Measurements from ENCODE around the gene KLF18.

The KLF18 gene

DNA sequence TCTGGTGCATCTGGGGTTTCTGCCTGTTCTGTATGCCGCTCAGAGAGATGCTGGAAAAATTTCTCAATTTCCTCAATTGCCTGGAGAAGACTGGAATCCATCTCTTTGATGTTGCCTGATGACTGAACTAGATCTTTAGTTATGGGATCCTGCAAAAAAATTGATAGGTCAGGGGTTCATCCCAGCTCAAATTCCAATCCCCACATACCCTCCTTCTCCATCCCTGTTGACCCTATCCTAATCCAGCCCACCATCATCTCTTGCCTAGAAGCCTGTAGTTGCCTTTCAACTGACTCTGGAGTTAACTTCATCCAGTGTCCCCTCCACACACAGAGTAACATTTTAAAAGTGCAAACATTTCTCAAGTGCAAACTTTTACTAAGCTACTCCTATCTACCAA, at the start of gene KLF18:
TSS of gene KLF18 (minus strand) at position 101 of the 400 bp plus-strand sequence. CDS start at position 101, 0 bp downstream.
- peaks cover 14% of the 10 kb centered on the region for H3K9me3 Mint-ChIP-seq
- no peaks in the 10 kb centered on the region for H3K4me1 Mint-ChIP-seq (ENCODE audit: low read depth)
- H3K36me3 Mint-ChIP-seq (ENCODE audit: low read depth): peaks cover 2% of the 10 kb centered on the region
- no peak within 1 kb of the TSS for H3K4me3 Mint-ChIP-seq
- peaks cover 16% of the 10 kb centered on the region for H3K27me3 Mint-ChIP-seq
- no peak within 1 kb of the TSS for H3K27ac Mint-ChIP-seq
- DNase-seq: no peak

DNA sequence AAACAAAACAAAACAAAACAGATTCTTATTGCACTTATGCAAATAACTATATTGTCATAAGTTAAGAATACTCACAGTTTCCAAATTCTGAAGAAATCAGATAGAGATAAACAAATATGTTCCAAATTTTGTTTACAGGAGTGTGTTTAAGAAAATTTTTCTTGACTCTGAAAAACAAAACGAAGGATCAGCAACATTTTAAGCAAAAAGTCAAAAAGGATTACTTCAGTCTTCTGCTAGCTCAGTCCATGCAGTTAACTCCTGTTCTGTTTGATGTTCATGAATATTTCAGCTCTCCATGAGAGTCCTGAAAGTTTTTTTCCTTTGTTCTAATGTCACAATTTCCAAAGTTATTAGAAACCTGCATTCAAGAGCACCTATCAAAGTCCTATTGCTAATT, 33.2 kb upstream of the KLF18 start:
- H3K9me3 Mint-ChIP-seq: no peaks in the 10 kb centered on the region
- H3K27ac Mint-ChIP-seq: no peak overlapping the region
- no peak overlapping the region for H3K4me3 Mint-ChIP-seq
- no peak for DNase-seq
- H3K27me3 Mint-ChIP-seq: peaks cover 14% of the 10 kb centered on the region
- H3K4me1 Mint-ChIP-seq (ENCODE audit: low read depth): no peaks in the 10 kb centered on the region
- H3K36me3 Mint-ChIP-seq (ENCODE audit: low read depth): no peaks in the 10 kb centered on the region

DNA sequence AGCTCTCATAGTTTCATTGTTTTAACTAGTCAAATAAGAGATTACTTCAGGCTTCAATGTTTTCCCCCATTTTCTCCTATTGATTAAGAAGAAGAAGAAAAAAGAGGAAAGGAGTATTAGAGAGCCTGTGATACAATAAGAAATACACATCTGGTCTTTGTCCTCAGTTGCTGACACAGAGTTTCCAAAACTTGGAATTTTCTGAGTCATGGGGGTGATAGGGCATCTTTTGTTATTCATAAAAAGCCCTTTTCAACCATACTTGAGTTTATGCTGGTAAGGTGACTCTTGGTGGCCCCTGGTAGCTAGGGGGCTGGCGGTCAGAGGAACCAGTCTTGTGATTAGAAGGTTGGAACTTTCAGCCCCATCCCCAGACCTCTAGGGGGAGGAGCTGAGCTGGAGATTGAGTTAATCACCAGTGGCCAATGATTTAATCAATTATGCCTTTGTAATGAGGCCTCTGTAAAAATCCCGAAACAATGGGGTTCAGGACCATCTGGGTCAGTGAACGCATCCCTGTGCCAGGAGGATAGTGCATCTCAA, 28.9 kb upstream of the KLF18 start:
- peaks cover 8% of the 10 kb centered on the region for H3K9me3 Mint-ChIP-seq
- H3K36me3 Mint-ChIP-seq (ENCODE audit: low read depth): no peaks in the 10 kb centered on the region
- H3K27me3 Mint-ChIP-seq: peaks cover 23% of the 10 kb centered on the region
- no peak for DNase-seq
- no peak overlapping the region for H3K27ac Mint-ChIP-seq
- H3K4me3 Mint-ChIP-seq: no peak overlapping the region
- H3K4me1 Mint-ChIP-seq (ENCODE audit: low read depth): no peaks in the 10 kb centered on the region

DNA sequence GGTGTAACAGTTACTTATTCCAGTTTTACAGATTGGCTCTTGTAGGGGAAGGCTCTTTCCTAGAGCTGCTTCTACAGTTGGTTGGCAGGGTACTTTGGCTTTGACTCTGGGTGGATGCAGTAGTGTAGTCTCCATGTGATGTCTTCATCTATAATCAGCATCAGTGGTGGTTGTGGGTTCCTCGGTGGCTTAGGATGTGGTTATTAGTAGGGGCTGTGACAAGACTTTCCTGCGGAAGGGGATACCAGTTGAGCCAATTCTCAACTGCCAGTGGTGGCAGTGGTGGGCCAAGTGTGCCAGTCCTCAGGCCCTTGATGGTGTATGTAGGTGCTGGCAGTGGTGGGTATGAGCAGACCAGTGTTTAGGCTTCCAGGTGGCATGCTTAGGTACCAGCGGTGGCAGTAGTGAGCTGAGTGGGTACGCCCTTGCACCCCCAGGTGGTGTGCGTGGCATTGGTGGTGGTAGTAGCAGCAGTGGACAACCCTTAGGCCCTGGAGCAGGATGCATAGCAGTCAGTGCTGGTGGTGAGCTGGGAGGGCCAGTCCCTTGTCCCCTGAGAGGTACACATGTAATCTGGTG, 27.2 kb upstream of the KLF18 start:
- H3K9me3 Mint-ChIP-seq: peaks cover 8% of the 10 kb centered on the region
- no peak for DNase-seq
- peaks cover 20% of the 10 kb centered on the region for H3K27me3 Mint-ChIP-seq
- H3K4me3 Mint-ChIP-seq: no peak overlapping the region
- H3K4me1 Mint-ChIP-seq (ENCODE audit: low read depth): no peaks in the 10 kb centered on the region
- H3K27ac Mint-ChIP-seq: no peak overlapping the region
- no peaks in the 10 kb centered on the region for H3K36me3 Mint-ChIP-seq (ENCODE audit: low read depth)

DNA sequence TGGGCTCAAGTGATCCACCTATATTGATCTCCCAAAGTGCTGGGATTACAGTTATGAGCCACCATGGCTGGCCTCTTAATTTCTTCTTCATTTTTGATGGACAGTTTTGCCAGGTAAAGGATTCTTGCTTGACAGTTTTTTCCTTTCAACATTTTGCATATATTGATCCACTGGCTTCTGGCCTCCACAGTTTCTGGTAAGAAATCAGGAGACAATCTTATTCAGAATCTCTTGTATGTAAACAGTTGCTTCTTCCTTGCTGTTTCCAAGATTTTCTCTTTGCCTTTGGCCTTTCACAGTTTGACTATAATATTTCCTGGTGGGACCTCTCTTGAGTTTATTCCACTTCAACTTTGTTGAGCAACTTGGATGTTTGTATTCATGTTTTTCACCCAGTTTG, 20.1 kb upstream of the KLF18 start:
- Mint-ChIP-seq H3K36me3 (ENCODE audit: low read depth) (no peaks in the 10 kb centered on the region), H3K4me3 (no peak overlapping the region), H3K27me3 (peaks cover 4% of the 10 kb centered on the region), H3K9me3 (peaks cover 8% of the 10 kb centered on the region), H3K4me1 (ENCODE audit: low read depth) (no peaks in the 10 kb centered on the region), H3K27ac (no peak overlapping the region)
- DNase-seq: no peak

DNA sequence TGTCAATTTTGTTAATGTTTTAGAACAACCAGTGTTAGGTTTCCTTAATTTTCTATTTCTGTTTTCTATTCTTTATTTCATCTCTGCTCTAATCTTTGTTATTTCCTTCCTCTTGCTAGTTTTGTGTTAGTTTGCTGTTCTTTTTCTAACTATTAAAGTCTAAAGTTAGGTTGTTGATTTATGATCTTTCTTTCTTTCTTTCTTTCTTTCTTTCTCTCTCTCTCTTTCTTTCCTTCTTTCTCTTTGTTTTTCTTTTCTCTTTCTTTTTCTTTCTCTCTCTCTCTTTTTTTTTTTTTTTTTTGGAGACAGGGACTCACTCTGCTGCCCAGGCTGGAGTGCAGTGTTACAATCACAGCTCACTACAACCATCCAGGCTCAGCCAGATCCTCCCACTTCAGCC, 17.4 kb upstream of the KLF18 start:
- H3K27ac Mint-ChIP-seq: no peak overlapping the region
- H3K27me3 Mint-ChIP-seq: no peaks in the 10 kb centered on the region
- peaks cover 8% of the 10 kb centered on the region for H3K9me3 Mint-ChIP-seq
- H3K4me1 Mint-ChIP-seq (ENCODE audit: low read depth): no peaks in the 10 kb centered on the region
- H3K36me3 Mint-ChIP-seq (ENCODE audit: low read depth): no peaks in the 10 kb centered on the region
- DNase-seq: no peak
- no peak overlapping the region for H3K4me3 Mint-ChIP-seq

DNA sequence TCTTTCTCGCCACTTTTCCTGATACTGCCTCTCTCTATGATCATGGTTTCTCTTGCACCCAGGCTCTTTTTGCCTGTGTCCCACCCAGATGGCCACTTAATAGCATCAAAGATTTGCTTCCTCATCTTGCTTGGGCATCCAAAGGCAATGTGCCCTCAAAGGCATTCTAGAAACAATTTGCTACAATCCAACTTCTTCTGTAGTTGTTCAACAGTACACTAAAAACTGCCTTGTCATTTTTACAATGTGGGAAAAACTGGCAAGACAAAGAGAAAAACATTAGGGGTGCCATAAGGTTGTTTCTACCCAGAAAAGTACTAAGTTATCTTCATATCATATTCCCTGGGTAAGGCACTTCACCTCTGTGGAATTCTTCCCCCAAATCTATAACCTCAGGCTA, 16.5 kb upstream of the KLF18 start:
- Mint-ChIP-seq H3K9me3 (peaks cover 8% of the 10 kb centered on the region), H3K27ac (no peak overlapping the region), H3K36me3 (ENCODE audit: low read depth) (no peaks in the 10 kb centered on the region), H3K4me3 (no peak overlapping the region), H3K27me3 (peaks cover 6% of the 10 kb centered on the region), H3K4me1 (ENCODE audit: low read depth) (no peaks in the 10 kb centered on the region)
- no peak for DNase-seq

DNA sequence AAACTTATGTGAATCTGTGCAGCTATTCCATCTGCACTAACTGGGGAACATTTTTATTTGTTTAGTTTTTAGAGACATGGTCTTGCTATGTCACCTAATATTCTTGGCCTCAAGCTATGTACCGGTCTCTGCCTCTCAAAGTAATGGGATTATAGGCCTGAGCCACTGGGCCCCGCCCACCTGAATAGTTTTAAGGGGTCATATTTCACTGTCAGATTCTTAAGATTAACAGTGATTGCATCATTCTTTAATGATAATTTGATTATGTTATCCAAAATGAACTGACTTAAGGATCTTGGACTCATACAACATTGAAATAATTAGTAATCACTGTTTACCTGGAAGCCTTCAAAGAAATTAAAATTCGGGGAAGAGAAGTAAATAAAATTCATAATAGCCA, 12.6 kb upstream of the KLF18 start:
- Mint-ChIP-seq H3K27me3 (peaks cover 29% of the 10 kb centered on the region), H3K36me3 (ENCODE audit: low read depth) (no peaks in the 10 kb centered on the region), H3K9me3 (no peaks in the 10 kb centered on the region), H3K4me1 (ENCODE audit: low read depth) (peaks cover 19% of the 10 kb centered on the region), H3K27ac (no peak overlapping the region), H3K4me3 (no peak overlapping the region)
- DNase-seq: no peak

DNA sequence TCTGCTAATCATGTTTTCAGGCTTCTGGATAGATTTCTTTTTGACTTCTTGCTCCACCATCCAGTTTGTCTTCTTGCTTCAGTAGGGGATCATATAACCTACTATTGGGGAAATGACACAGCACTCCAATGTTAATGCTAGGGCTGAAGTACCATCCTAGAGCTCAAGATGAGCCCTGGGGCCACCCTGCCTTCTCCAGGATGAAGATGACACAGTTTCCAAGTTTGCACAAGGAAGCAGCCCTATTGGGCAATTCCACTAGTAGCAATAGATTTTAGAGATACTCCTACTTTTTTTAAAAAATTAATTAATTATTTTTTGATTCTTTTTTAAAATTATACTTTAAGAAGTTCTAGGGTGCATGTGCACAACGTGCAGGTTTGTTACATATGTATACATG, 11.3 kb upstream of the KLF18 start:
- peaks cover 19% of the 10 kb centered on the region for H3K4me1 Mint-ChIP-seq (ENCODE audit: low read depth)
- DNase-seq: no peak

DNA sequence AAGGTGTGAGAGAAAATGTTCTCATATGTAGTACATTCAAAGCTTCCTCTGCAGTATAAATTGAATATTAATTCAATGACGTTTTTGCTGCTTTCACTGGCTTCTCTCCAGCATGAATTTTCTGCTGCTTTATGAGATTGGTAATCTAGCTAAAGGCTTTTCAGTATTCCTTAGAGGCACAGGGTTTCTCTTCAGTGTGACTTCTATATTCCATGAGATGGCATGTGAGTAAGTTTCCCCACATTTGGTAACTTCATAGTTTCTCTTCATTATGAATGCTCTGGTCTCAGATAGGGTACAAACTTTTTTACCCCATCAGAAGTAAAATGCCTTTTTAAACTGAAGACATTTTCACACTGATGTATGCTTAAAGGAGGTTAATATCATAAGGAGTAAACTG, 10.4 kb upstream of the KLF18 start:
- no peak overlapping the region for H3K4me3 Mint-ChIP-seq
- peaks cover under 1% of the 10 kb centered on the region for H3K9me3 Mint-ChIP-seq
- no peaks in the 10 kb centered on the region for H3K36me3 Mint-ChIP-seq (ENCODE audit: low read depth)
- DNase-seq: no peak
- H3K27me3 Mint-ChIP-seq: peaks cover 29% of the 10 kb centered on the region
- no peak overlapping the region for H3K27ac Mint-ChIP-seq
- peaks cover 19% of the 10 kb centered on the region for H3K4me1 Mint-ChIP-seq (ENCODE audit: low read depth)

More for the DNA sequence above, 11.3 kb upstream of the KLF18 start:
- H3K4me3 Mint-ChIP-seq: no peak overlapping the region
- H3K9me3 Mint-ChIP-seq: no peaks in the 10 kb centered on the region
- peaks cover 29% of the 10 kb centered on the region for H3K27me3 Mint-ChIP-seq
- no peaks in the 10 kb centered on the region for H3K36me3 Mint-ChIP-seq (ENCODE audit: low read depth)
- no peak overlapping the region for H3K27ac Mint-ChIP-seq

DNA sequence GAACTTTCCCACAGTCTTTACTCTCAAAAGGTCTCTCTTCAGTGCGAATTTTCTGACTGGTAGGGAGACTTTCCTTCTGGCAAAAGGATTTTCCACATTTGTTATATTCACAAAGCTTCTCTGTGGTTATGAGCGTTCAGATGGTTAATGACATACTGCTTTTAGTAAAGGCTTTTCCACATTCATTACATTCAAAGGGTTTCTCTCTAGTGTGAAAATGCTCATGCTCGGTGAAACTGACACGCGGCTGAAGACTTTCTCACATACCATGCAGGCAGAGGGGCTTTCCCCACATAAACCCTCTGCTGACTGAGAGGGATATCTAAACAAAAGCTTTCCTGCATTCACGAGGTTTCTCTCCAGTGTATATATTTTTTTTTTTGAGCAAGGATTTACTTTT, 9.9 kb upstream of the KLF18 start:
- no peak overlapping the region for H3K4me3 Mint-ChIP-seq
- H3K9me3 Mint-ChIP-seq: peaks cover 5% of the 10 kb centered on the region
- H3K4me1 Mint-ChIP-seq (ENCODE audit: low read depth): peaks cover 19% of the 10 kb centered on the region
- H3K27me3 Mint-ChIP-seq: peaks cover 29% of the 10 kb centered on the region
- H3K36me3 Mint-ChIP-seq (ENCODE audit: low read depth): no peaks in the 10 kb centered on the region
- H3K27ac Mint-ChIP-seq: no peak overlapping the region
- no peak for DNase-seq

DNA sequence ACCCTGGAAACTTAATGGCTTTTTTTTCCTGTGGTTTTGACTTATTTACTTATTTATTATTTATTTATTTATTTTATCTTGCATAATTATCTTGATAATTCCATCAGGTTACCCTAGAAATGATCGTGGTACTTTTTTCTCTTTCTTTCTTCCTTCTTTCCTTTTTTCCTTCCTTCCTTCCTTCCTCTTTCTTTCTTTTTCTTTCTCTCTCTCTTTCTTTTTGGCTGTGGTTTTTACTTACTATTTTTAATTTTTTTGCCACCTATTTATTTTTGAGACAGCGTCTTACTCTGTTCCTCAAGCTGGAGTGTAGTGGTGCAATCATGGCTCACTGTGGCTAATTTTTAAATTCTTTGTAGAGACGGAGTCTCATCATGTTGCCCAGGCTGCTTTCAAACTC, 6.2 kb upstream of the KLF18 start:
- H3K36me3 Mint-ChIP-seq (ENCODE audit: low read depth): peaks cover 2% of the 10 kb centered on the region
- H3K4me3 Mint-ChIP-seq: no peak overlapping the region
- H3K9me3 Mint-ChIP-seq: peaks cover 17% of the 10 kb centered on the region
- H3K27ac Mint-ChIP-seq: no peak overlapping the region
- no peak for DNase-seq
- H3K4me1 Mint-ChIP-seq (ENCODE audit: low read depth): peaks cover 19% of the 10 kb centered on the region
- H3K27me3 Mint-ChIP-seq: peaks cover 22% of the 10 kb centered on the region

DNA sequence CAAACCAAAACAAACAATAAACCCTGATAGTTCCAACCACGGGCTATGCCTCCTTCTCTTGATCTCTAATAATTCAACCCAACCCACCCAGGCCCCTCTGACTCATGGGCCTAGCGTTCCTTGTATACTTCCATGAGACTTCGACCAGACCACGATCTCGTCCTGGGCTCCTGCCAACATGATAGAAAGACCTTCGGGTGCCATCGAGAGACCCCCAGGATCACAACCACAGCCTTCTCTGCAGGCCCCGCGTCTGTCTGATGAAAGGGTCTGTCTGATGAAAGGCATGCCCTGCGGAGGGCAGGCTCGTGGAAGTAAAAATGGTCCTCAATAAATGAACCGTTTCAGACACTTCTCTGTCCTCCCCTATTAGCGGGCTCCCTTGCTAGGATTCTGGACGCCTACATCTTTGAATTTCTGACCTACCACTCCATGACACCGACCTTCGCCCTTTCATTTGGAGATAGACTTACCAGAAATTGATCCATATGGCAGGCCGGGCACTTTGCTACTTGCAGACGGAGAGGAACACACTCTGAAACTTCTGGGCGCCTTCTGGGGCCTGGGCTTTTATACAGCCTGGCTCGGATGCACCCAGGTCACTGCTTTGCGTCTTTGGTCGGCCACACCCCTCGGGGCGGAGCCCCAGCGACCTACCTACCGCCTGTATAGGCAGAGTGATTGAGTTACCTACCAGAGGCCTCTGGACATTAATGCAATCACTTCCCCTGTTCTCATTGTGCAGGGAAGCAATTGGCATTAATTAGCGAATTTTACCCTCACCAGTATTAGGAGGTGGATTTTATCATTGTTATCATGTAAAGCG, 5.3 kb upstream of the KLF18 start:
- no peak overlapping the region for H3K27ac Mint-ChIP-seq
- DNase-seq: no peak
- peaks cover 17% of the 10 kb centered on the region for H3K9me3 Mint-ChIP-seq
- no peak overlapping the region for H3K4me3 Mint-ChIP-seq
- peaks cover 11% of the 10 kb centered on the region for H3K4me1 Mint-ChIP-seq (ENCODE audit: low read depth)
- H3K27me3 Mint-ChIP-seq: peaks cover 17% of the 10 kb centered on the region
- H3K36me3 Mint-ChIP-seq (ENCODE audit: low read depth): peaks cover 2% of the 10 kb centered on the region

DNA sequence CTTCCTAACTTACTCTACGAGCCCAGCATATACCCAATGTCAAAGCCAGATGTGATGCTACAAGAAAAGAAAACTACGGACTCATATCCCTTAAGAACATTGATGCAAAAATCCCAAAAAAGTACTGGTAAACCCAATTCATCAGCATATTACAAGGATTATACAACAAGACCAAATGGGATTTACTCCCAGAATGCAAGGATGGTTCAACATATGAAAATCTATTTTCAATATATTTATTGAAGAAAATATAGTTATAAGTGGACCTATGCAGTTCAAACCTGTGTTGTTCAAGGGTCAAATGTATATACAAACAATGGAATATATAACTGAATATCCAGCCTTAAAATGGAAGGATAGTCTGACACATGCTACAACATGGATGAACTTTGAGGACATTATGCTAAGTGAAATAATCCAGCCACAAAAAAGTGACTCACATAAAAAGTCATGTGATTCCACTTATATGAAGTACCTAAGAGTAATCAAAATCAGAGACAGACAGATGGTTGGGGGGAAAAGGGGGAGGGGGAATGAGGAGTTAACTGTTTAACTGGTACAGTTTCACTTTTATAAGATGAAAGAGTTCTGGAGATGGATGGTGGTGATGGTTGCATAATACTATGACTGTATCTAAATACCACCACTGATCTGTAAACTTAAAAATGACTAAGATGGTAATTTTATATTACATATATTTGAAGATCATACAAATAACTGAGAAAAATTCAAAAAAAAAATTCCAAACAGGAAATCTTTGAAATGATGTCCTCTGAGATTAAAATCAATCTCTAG, 3.7 kb upstream of the KLF18 start:
- H3K27ac Mint-ChIP-seq: no peak overlapping the region
- peaks cover 2% of the 10 kb centered on the region for H3K36me3 Mint-ChIP-seq (ENCODE audit: low read depth)
- DNase-seq: no peak
- H3K9me3 Mint-ChIP-seq: peaks cover 17% of the 10 kb centered on the region
- no peaks in the 10 kb centered on the region for H3K4me1 Mint-ChIP-seq (ENCODE audit: low read depth)
- no peak overlapping the region for H3K4me3 Mint-ChIP-seq
- H3K27me3 Mint-ChIP-seq: peaks cover 11% of the 10 kb centered on the region
